GM12878 (cell line): Measurements from ENCODE around the gene MXRA7. TPM values are rescaled to one million over a fixed set of nuclear protein-coding genes. Genes with fewer than 3 reads are reported as not detected.

ENCODE experiments used
- BACH1 ChIP-seq: fragments of 450-650 bp; IDR thresholded peaks from 2 replicates; pipeline ENCODE4 v1.6.1; 2017; ENCODE audit warnings: mild to moderate bottlenecking, borderline replicate concordance
- E4F1 ChIP-seq: fragments of 450-650 bp; IDR thresholded peaks from 2 replicates; pipeline ENCODE4 v1.6.1; 2018; ENCODE audit warnings: borderline replicate concordance, mild to moderate bottlenecking; ENCODE audit not compliant: partially characterized antibody
- EZH2 ChIP-seq: IDR thresholded peaks from 2 replicates; pipeline ENCODE4 v1.6.1; 2012; ENCODE audit warnings: low read depth, mild to moderate bottlenecking, control low read depth, inconsistent platforms, low read length, borderline replicate concordance; ENCODE audit not compliant: control insufficient read depth
- IKZF1 ChIP-seq: fragments of 450-650 bp; conservative IDR thresholded peaks from 2 replicates; pipeline ENCODE4 v1.6.1; 2017; ENCODE audit warnings: antibody characterized with exemption, mild to moderate bottlenecking
- SUZ12 ChIP-seq: fragments of 200-600 bp; sonication (generic); IDR thresholded peaks from one replicate; pipeline ENCODE4 v1.6.1; 2018; ENCODE audit warnings: antibody characterized with exemption, mild to moderate bottlenecking; ENCODE audit not compliant: unreplicated experiment
- ZBTB11 ChIP-seq: fragments of 450-650 bp; formaldehyde crosslinking; IDR thresholded peaks from 2 replicates; pipeline ENCODE4 v1.5.0; 2022; ENCODE audit warnings: mild to moderate bottlenecking, missing genetic modification characterization
- ZBTB33 ChIP-seq: fragments of 450-650 bp; IDR thresholded peaks from 2 replicates; pipeline ENCODE4 v1.6.1; 2017; ENCODE audit warnings: mild to moderate bottlenecking
- polyA plus RNA-seq, 11 experiments: library from polyadenylated mRNA; depleted of rRNA in 4 of 11; unstranded in 6 of 11; stranded (reverse) in 5 of 11; fragments of >200 nt; fragmentation: Nextera tagmentation in 4 of 11; fragmentation: Illumina TruSeq in 1 of 11; extraction: Ambion mirVana in 4 of 11; extraction: Trizol in 1 of 11; gene quantifications; 1 replicate in 1 of 11; 2 replicates in 10 of 11; pipeline versions ENCODE4 v1.2.1 to v1.2.3, GENCODE V29; 2011 to 2016; ENCODE audit warnings: inconsistent platforms in 2 of 11, missing spikeins in 2 of 11, low read depth in 1 of 11
- total RNA-seq, 4 experiments: library from RNA; depleted of rRNA in 3 of 4; stranded (reverse); fragments of >200 nt in 3 of 4; fragmentation: Illumina TruSeq in 1 of 4; extraction: Trizol in 1 of 4; gene quantifications; 2 replicates each; pipeline versions ENCODE4 v1.2.1 to v1.2.3, GENCODE V29; 2013 to 2021
- TF ChIP-seq, protein P1 (sequence below): IDR thresholded peaks from 2 replicates; pipeline ENCODE4 v1.6.1; 2012; ENCODE audit warnings: improper control_type of control experiment, low read depth, low read length; ENCODE audit not compliant: insufficient replicate concordance

Gene MXRA7
- total and polyA plus RNA-seq, 10 of the 15 experiments (the other 5 are each of a cell fraction or from before 2014, with no cell fraction given) = 0.03 to 2.0 (median 0.33) TPM

DNA sequence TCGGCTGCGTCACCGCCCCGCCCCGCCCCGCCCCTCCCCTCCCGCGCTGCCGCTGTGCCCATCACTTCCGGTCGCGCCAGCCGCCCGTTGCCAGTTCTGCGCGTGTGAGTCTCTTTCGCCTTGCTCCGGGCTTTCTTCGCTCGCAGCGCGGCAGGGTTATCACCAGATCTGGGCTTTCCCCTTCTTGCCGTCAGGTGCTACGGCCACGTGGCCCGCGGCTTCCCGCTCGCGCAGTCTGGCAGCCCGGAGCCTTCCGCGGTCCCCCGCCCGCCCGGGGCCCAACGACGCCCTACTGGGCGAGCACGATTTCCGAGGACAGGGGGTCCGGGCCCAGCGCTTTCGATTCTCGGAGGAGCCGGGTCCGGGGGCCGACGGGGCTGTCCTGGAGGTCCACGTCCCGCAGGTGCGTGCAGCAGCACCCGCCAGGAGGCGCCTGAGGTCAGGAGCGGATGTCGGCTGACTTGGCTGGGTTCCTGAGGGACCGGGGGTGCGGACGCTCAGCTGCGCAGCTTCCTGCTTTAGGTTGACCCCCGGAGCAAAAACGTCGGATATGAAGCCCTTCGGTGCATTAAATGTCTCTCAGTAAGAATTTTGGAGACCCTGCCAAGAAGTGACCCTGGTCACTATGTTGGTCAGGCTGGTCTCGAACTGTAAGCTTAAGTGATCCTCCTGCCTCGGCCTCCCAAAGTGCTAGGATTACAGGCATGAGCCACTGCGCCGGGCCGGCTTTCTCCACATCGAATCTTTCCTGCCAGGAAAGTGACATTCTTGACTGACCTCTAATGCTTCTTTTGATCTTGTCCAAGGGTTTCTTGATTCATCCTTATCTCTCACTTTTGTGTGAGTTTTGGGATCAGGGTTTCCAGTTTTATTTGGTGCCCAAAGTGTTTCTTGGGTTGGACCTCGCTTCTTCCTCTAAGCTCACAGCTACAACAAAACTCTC is 16.3 kb upstream of the MXRA7 start, which contains the start of gene METTL23 (continued):
- TF ChIP-seq E4F1 = no peak
- TF ChIP-seq IKZF1 = peak; percentile 54; the same call in 1 of the 2 replicates
- no peak for TF ChIP-seq SUZ12
- TF ChIP-seq, protein P1, sequence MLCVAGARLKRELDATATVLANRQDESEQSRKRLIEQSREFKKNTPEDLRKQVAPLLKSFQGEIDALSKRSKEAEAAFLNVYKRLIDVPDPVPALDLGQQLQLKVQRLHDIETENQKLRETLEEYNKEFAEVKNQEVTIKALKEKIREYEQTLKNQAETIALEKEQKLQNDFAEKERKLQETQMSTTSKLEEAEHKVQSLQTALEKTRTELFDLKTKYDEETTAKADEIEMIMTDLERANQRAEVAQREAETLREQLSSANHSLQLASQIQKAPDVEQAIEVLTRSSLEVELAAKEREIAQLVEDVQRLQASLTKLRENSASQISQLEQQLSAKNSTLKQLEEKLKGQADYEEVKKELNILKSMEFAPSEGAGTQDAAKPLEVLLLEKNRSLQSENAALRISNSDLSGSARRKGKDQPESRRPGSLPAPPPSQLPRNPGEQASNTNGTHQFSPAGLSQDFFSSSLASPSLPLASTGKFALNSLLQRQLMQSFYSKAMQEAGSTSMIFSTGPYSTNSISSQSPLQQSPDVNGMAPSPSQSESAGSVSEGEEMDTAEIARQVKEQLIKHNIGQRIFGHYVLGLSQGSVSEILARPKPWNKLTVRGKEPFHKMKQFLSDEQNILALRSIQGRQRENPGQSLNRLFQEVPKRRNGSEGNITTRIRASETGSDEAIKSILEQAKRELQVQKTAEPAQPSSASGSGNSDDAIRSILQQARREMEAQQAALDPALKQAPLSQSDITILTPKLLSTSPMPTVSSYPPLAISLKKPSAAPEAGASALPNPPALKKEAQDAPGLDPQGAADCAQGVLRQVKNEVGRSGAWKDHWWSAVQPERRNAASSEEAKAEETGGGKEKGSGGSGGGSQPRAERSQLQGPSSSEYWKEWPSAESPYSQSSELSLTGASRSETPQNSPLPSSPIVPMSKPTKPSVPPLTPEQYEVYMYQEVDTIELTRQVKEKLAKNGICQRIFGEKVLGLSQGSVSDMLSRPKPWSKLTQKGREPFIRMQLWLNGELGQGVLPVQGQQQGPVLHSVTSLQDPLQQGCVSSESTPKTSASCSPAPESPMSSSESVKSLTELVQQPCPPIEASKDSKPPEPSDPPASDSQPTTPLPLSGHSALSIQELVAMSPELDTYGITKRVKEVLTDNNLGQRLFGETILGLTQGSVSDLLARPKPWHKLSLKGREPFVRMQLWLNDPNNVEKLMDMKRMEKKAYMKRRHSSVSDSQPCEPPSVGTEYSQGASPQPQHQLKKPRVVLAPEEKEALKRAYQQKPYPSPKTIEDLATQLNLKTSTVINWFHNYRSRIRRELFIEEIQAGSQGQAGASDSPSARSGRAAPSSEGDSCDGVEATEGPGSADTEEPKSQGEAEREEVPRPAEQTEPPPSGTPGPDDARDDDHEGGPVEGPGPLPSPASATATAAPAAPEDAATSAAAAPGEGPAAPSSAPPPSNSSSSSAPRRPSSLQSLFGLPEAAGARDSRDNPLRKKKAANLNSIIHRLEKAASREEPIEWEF = no peak
- peak; percentile 86 for TF ChIP-seq BACH1
- TF ChIP-seq ZBTB33 = no peak
- TF ChIP-seq EZH2 = no peak
- no peak; the same call in 1 of the 2 replicates for TF ChIP-seq ZBTB11 (CRISPR knock-in tag)
